Astrocyte (in vitro differentiated cells and primary cell): ENCODE data around the gene MYL4. TPM values are rescaled to one million over a fixed set of nuclear protein-coding genes. Genes with fewer than 3 reads are reported as not detected.

Source experiments
- DNase-seq: peaks from one replicate; pipeline ENCODE4 v3.0.0-alpha.2; 2010; ENCODE audit warnings: low read depth
- FAIRE-seq: peaks from 2 replicates; lab custom pipeline; 2011; peaks lifted over from hg19 to GRCh38; lab: Jason Lieb, UNC
- H2AFZ ChIP-seq: 2 replicates; pipeline ENCODE4 v1.6.0; 2012; ENCODE audit warnings: low read depth, low read length, inconsistent platforms
- H3K27ac ChIP-seq: 2 replicates; pipeline ENCODE4 v1.5.1; 2011; ENCODE audit warnings: low read depth, low read length, inconsistent platforms
- H3K27me3 ChIP-seq: 2 replicates; pipeline ENCODE4 v1.6.0; 2011; ENCODE audit warnings: low read length, inconsistent platforms; ENCODE audit not compliant: insufficient read depth
- H3K36me3 ChIP-seq: 2 replicates; pipeline ENCODE4 v1.5.1; 2011; ENCODE audit warnings: low read length, inconsistent platforms; ENCODE audit not compliant: insufficient read depth
- H3K4me1 ChIP-seq: 2 replicates; pipeline ENCODE4 v1.5.1; 2011; ENCODE audit warnings: low read length, inconsistent platforms; ENCODE audit not compliant: insufficient read depth
- H3K4me2 ChIP-seq: 2 replicates; pipeline ENCODE4 v1.6.0; 2012; ENCODE audit warnings: low read length, inconsistent platforms
- H3K4me3 ChIP-seq: 2 replicates; pipeline ENCODE4 v1.5.1; 2011; ENCODE audit warnings: low read depth, mild to moderate bottlenecking, low read length, inconsistent platforms; ENCODE audit not compliant: insufficient read depth
- H3K79me2 ChIP-seq: 2 replicates; pipeline ENCODE4 v1.6.0; 2012; ENCODE audit warnings: mild to moderate bottlenecking, low read length, inconsistent platforms; ENCODE audit not compliant: insufficient read depth
- H3K9ac ChIP-seq: 2 replicates; pipeline ENCODE4 v1.6.0; 2012; ENCODE audit warnings: mild to moderate bottlenecking, low read length, inconsistent platforms
- H3K9me3 ChIP-seq: 2 replicates; pipeline ENCODE4 v1.5.1; 2012; ENCODE audit warnings: low read depth, mild to moderate bottlenecking, low read length, inconsistent platforms; ENCODE audit not compliant: insufficient read depth
- H4K20me1 ChIP-seq: 2 replicates; pipeline ENCODE4 v1.6.0; 2012; ENCODE audit warnings: low read length, inconsistent platforms; ENCODE audit not compliant: insufficient read depth
- H3K27ac Mint-ChIP-seq: one replicate; pipeline ENCODE4 v1.8.0; 2021; ENCODE audit warnings: mild to moderate bottlenecking, mixed read lengths; ENCODE audit not compliant: unreplicated experiment
- H3K27me3 Mint-ChIP-seq: one replicate; pipeline ENCODE4 v1.8.0; 2021; ENCODE audit warnings: low read depth, mixed read lengths; ENCODE audit not compliant: unreplicated experiment
- H3K36me3 Mint-ChIP-seq: one replicate; pipeline ENCODE4 v1.8.0; 2021; ENCODE audit warnings: low read depth, mixed read lengths; ENCODE audit not compliant: unreplicated experiment
- H3K4me1 Mint-ChIP-seq: one replicate; pipeline ENCODE4 v1.8.0; 2021; ENCODE audit warnings: low read depth, mixed read lengths; ENCODE audit not compliant: unreplicated experiment
- H3K4me3 Mint-ChIP-seq: one replicate; pipeline ENCODE4 v1.8.0; 2021; ENCODE audit warnings: mild to moderate bottlenecking, moderate library complexity, mixed read lengths; ENCODE audit not compliant: unreplicated experiment
- H3K9me3 Mint-ChIP-seq: one replicate; pipeline ENCODE4 v1.8.0; 2021; ENCODE audit warnings: mild to moderate bottlenecking, mixed read lengths; ENCODE audit not compliant: unreplicated experiment
- EZH2 ChIP-seq: IDR thresholded peaks from 2 replicates; pipeline ENCODE4 v1.6.1; 2012; ENCODE audit warnings: mild to moderate bottlenecking, low read length, inconsistent platforms; ENCODE audit not compliant: insufficient read depth
- total RNA-seq: library from RNA; stranded (reverse); gene quantifications from 2 replicates; pipeline ENCODE4 v1.2.1, GENCODE V29; 2021
- TF ChIP-seq, protein P1 (sequence below): IDR thresholded peaks from 2 replicates; pipeline ENCODE4 v1.5.1; 2011; ENCODE audit warnings: low read depth, mild to moderate bottlenecking, inconsistent platforms, low read length, moderate library complexity; ENCODE audit not compliant: insufficient read depth

MYL4 gene
- total RNA-seq, 1 donor from 2014 or later, result 22.7 TPM

DNA sequence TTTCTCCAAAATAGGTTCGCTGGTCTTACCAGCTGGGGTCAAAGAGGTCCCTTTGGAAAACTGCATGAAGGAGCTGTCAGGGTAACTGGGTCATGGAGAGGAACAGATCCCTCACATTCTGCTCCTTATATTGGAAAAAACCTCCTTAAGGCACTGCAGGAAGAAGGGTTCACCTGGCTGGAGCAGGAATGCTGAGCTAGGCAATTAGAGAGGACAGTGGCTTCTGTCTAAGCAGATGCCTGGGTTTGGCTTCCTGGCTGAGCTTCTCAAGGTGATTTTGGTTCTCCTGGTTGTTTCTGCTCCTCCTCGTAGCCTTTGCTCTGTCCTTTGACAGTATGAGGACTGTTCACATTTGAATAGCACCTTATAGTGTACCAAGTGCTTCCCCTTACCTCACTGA lies 64.1 kb downstream of the MYL4 start:
- no peaks in the 10 kb centered on the region for H3K79me2 ChIP-seq
- no peaks in the 10 kb centered on the region for H3K36me3 ChIP-seq
- FAIRE-seq (no peak), DNase-seq (no peak)
- Mint-ChIP-seq H3K9me3 (peaks cover 9% of the 10 kb centered on the region), H3K4me3 (no peak overlapping the region), H3K27me3 (no peaks in the 10 kb centered on the region), H3K27ac (peak overlapping the region; percentile 60), H3K36me3 (peaks cover 15% of the 10 kb centered on the region), H3K4me1 (peaks cover 60% of the 10 kb centered on the region)
- H2AFZ ChIP-seq, result no peak overlapping the region
- no peak overlapping the region for H3K9ac ChIP-seq
- no peak for TF ChIP-seq EZH2
- TF ChIP-seq, protein P1, sequence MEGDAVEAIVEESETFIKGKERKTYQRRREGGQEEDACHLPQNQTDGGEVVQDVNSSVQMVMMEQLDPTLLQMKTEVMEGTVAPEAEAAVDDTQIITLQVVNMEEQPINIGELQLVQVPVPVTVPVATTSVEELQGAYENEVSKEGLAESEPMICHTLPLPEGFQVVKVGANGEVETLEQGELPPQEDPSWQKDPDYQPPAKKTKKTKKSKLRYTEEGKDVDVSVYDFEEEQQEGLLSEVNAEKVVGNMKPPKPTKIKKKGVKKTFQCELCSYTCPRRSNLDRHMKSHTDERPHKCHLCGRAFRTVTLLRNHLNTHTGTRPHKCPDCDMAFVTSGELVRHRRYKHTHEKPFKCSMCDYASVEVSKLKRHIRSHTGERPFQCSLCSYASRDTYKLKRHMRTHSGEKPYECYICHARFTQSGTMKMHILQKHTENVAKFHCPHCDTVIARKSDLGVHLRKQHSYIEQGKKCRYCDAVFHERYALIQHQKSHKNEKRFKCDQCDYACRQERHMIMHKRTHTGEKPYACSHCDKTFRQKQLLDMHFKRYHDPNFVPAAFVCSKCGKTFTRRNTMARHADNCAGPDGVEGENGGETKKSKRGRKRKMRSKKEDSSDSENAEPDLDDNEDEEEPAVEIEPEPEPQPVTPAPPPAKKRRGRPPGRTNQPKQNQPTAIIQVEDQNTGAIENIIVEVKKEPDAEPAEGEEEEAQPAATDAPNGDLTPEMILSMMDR, result no peak
- no peaks in the 10 kb centered on the region for H3K27me3 ChIP-seq
- H4K20me1 ChIP-seq, result no peaks in the 10 kb centered on the region
- H3K9me3 ChIP-seq, result no peaks in the 10 kb centered on the region
- no peak overlapping the region for H3K4me2 ChIP-seq
- H3K27ac ChIP-seq, result no peak overlapping the region
- H3K4me1 ChIP-seq, result peaks cover 32% of the 10 kb centered on the region
- no peak overlapping the region for H3K4me3 ChIP-seq

Other genes with a start within 250 kb of the MYL4 start
- gene RPRML, start 230.1 kb upstream of the MYL4 start, total RNA-seq, result not detected in 2 replicates
- gene CDC27, start 20.1 kb upstream of the MYL4 start, total RNA-seq, result 137 and 151 TPM in 2 replicates
- gene ITGB3, start 44.5 kb downstream of the MYL4 start, total RNA-seq, result 44.0 and 59.2 TPM in 2 replicates
- gene EFCAB13, start 114.6 kb downstream of the MYL4 start, total RNA-seq, result 0.66 and 1.4 TPM in 2 replicates